Body of pancreas (tissue), 4 donors: Measurements from ENCODE around the gene EOGT.

Experiments
- POLR2A ChIP-seq, 3 donors: fragments of 450-650 bp; IDR thresholded peaks; one replicate each; pipeline ENCODE4 v1.6.1; 2016; ENCODE audit warnings: antibody characterized with exemption in 3 of 3, mild to moderate bottlenecking in 2 of 3
- TF ChIP-seq, protein P1 (sequence below), 7 experiments: fragments of 450-650 bp in 4 of 7; fragments of 200-600 bp in 3 of 7; sonication (generic) in 3 of 7; IDR thresholded peaks; one replicate each; pipeline ENCODE4 v1.5.1; 2016 to 2019; ENCODE audit warnings: antibody characterized with exemption in 7 of 7

DNA sequence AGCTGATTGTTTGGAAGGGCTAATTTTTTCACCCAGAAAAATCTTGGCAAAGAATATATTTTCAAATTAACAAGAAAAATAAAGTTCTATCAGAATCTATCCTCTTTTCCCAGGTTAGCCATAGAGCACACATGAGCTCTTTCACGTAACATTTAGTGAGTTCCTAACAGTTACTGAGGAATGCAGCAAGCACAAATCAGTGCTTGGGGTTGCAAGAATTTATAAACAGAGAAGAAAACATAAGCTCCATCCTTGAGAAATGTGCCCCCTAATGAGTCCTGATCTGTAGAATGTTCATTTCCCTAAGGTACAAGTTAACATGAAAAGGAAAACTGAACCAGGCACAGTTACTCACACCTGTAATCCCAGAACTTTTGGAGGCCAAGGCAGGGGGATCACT lies 13.9 kb downstream of the EOGT start:
- TF ChIP-seq, protein P1, sequence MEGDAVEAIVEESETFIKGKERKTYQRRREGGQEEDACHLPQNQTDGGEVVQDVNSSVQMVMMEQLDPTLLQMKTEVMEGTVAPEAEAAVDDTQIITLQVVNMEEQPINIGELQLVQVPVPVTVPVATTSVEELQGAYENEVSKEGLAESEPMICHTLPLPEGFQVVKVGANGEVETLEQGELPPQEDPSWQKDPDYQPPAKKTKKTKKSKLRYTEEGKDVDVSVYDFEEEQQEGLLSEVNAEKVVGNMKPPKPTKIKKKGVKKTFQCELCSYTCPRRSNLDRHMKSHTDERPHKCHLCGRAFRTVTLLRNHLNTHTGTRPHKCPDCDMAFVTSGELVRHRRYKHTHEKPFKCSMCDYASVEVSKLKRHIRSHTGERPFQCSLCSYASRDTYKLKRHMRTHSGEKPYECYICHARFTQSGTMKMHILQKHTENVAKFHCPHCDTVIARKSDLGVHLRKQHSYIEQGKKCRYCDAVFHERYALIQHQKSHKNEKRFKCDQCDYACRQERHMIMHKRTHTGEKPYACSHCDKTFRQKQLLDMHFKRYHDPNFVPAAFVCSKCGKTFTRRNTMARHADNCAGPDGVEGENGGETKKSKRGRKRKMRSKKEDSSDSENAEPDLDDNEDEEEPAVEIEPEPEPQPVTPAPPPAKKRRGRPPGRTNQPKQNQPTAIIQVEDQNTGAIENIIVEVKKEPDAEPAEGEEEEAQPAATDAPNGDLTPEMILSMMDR (IDR thresholded peaks at IDR 0.05), result no peak
- no peak for TF ChIP-seq POLR2A (IDR thresholded peaks at IDR 0.05)
